MM.1S (cell line): Measurements from ENCODE around the gene ANP32A.

Experiments used
- DNase-seq: peaks from one replicate; pipeline ENCODE4 v3.0.0-alpha.2; 2015
- H2AFZ ChIP-seq: fragments of 300-600 bp; sonication (generic); 2 replicates; pipeline ENCODE4 v1.6.0; 2016; ENCODE audit warnings: antibody characterized with exemption, low read length
- H3F3A ChIP-seq: fragments of 300-600 bp; sonication (generic); 2 replicates; pipeline ENCODE4 v1.6.1; 2016; ENCODE audit warnings: mild to moderate bottlenecking, antibody characterized with exemption, low read length, moderate library complexity, mixed read lengths; ENCODE audit not compliant: insufficient read depth
- H3K27ac ChIP-seq: fragments of 300-600 bp; sonication (generic); 2 replicates; pipeline ENCODE4 v1.5.1; 2016; ENCODE audit warnings: mild to moderate bottlenecking, low read length
- H3K27me3 ChIP-seq: fragments of 300-600 bp; sonication (generic); replicated peaks from 2 replicates; pipeline ENCODE4 v1.6.0; 2016; ENCODE audit warnings: low read length; ENCODE audit not compliant: insufficient read depth
- H3K36me3 ChIP-seq: fragments of 300-600 bp; sonication (generic); replicated peaks from 2 replicates; pipeline ENCODE4 v1.6.1; 2016; ENCODE audit warnings: mild to moderate bottlenecking, low read length, mixed read lengths; ENCODE audit not compliant: insufficient read depth
- H3K4me1 ChIP-seq: fragments of 300-600 bp; sonication (generic); 2 replicates; pipeline ENCODE4 v1.6.1; 2016; ENCODE audit warnings: low read length, mixed read lengths
- H3K4me2 ChIP-seq: fragments of 300-600 bp; sonication (generic); 2 replicates; pipeline ENCODE4 v1.6.0; 2016; ENCODE audit warnings: low read depth, low read length
- H3K4me3 ChIP-seq: fragments of 300-600 bp; sonication (generic); 2 replicates; pipeline ENCODE4 v1.5.1; 2016; ENCODE audit warnings: low read length, mixed read lengths
- H3K79me2 ChIP-seq: fragments of 300-600 bp; sonication (generic); 2 replicates; pipeline ENCODE4 v1.6.1; 2016; ENCODE audit warnings: mixed run types, low read length, mixed read lengths
- H3K9ac ChIP-seq: fragments of 300-600 bp; sonication (generic); 2 replicates; pipeline ENCODE4 v1.6.1; 2016; ENCODE audit warnings: low read length, mixed read lengths
- H3K9me2 ChIP-seq: fragments of 300-600 bp; sonication (generic); replicated peaks from 2 replicates; pipeline ENCODE4 v1.6.1; 2016; ENCODE audit warnings: mild to moderate bottlenecking, low read length, mixed read lengths; ENCODE audit not compliant: insufficient read depth
- H3K9me3 ChIP-seq: fragments of 300-600 bp; sonication (generic); replicated peaks from 2 replicates; pipeline ENCODE4 v1.6.1; 2016; ENCODE audit warnings: mild to moderate bottlenecking, low read length, mixed read lengths; ENCODE audit not compliant: insufficient read depth
- H4K20me1 ChIP-seq: fragments of 300-600 bp; sonication (generic); 2 replicates; pipeline ENCODE4 v1.6.1; 2016; ENCODE audit warnings: mild to moderate bottlenecking, low read length, moderate library complexity, mixed read lengths; ENCODE audit not compliant: insufficient read depth
- CTCF ChIP-seq: fragments of 300-600 bp; sonication (generic); IDR thresholded peaks from 2 replicates; pipeline ENCODE4 v1.5.1; 2016; ENCODE audit warnings: antibody characterized with exemption, low read length, mixed read lengths
- EZH2 ChIP-seq: fragments of 300-600 bp; sonication (generic); optimal IDR thresholded peaks from 2 replicates; pipeline ENCODE3; 2017; ENCODE audit warnings: low read depth, mild to moderate bottlenecking, antibody characterized with exemption, low read length, mixed read lengths
- EZH2phosphoT487 ChIP-seq: fragments of 300-600 bp; sonication (generic); IDR thresholded peaks from 2 replicates; pipeline ENCODE4 v1.6.1; 2018; ENCODE audit warnings: antibody characterized with exemption, low read length

ANP32A gene

GRCh38 chr15:68730471-68730919 is 90.2 kb downstream of the ANP32A start:
- Histone ChIP-seq H3K4me2 (no peak overlapping the region), H3K9ac (no peak overlapping the region), H3K4me3 (no peak overlapping the region), H3K27ac (no peak overlapping the region), H3K9me2 (no peaks in the 10 kb centered on the region), H4K20me1 (no peaks in the 10 kb centered on the region), H3K27me3 (no peaks in the 10 kb centered on the region), H3K4me1 (no peaks in the 10 kb centered on the region), H3K79me2 (no peaks in the 10 kb centered on the region), H3K9me3 (no peaks in the 10 kb centered on the region), H3K36me3 (no peaks in the 10 kb centered on the region), H2AFZ (no peak overlapping the region), H3F3A (no peaks in the 10 kb centered on the region)
- peak; percentile 22 for DNase-seq
- peak; percentile 44 for TF ChIP-seq CTCF
- TF ChIP-seq EZH2: no peak

GRCh38 chr15:68729789-68730411 is 90.8 kb downstream of the ANP32A start:
- Histone ChIP-seq H3K9me2 (no peaks in the 10 kb centered on the region), H3K9ac (no peak overlapping the region), H3K79me2 (no peaks in the 10 kb centered on the region), H3K4me3 (no peak overlapping the region), H3K4me1 (no peaks in the 10 kb centered on the region), H3F3A (no peaks in the 10 kb centered on the region), H3K4me2 (no peak overlapping the region), H4K20me1 (no peaks in the 10 kb centered on the region), H3K27ac (no peak overlapping the region), H3K36me3 (no peaks in the 10 kb centered on the region), H3K9me3 (no peaks in the 10 kb centered on the region), H2AFZ (no peak overlapping the region), H3K27me3 (no peaks in the 10 kb centered on the region)
- no peak for DNase-seq
- TF ChIP-seq CTCF (no peak), EZH2phosphoT487 (no peak), EZH2 (no peak)
